ENCODE measurements around the gene CDC5L.
A peak's percentile ranks its signal among the peaks of the same experiment; 100 is the strongest.

GRCh38 chr6:44496665-44497369, 109.3 kb downstream of the CDC5L start:
- TF ChIP-seq POLR2AphosphoS5 (IDR thresholded peaks at IDR 0.05) = peak; percentile 56
- TF ChIP-seq CTCF (IDR thresholded peaks at IDR 0.05) = no peak
- no peak for TF ChIP-seq POLR2A (IDR thresholded peaks at IDR 0.05)

Measured in prostate gland (tissue), 2 donors.